IPS DF 19.7 (cell line): ENCODE results near the gene STOML1.

Experiments
- DNase-seq: peaks from one replicate; pipeline ENCODE4 v3.0.0-alpha.2; 2013; ENCODE audit warnings: low read depth, low spot score

STOML1 gene, protein sequence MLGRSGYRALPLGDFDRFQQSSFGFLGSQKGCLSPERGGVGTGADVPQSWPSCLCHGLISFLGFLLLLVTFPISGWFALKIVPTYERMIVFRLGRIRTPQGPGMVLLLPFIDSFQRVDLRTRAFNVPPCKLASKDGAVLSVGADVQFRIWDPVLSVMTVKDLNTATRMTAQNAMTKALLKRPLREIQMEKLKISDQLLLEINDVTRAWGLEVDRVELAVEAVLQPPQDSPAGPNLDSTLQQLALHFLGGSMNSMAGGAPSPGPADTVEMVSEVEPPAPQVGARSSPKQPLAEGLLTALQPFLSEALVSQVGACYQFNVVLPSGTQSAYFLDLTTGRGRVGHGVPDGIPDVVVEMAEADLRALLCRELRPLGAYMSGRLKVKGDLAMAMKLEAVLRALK

DNA sequence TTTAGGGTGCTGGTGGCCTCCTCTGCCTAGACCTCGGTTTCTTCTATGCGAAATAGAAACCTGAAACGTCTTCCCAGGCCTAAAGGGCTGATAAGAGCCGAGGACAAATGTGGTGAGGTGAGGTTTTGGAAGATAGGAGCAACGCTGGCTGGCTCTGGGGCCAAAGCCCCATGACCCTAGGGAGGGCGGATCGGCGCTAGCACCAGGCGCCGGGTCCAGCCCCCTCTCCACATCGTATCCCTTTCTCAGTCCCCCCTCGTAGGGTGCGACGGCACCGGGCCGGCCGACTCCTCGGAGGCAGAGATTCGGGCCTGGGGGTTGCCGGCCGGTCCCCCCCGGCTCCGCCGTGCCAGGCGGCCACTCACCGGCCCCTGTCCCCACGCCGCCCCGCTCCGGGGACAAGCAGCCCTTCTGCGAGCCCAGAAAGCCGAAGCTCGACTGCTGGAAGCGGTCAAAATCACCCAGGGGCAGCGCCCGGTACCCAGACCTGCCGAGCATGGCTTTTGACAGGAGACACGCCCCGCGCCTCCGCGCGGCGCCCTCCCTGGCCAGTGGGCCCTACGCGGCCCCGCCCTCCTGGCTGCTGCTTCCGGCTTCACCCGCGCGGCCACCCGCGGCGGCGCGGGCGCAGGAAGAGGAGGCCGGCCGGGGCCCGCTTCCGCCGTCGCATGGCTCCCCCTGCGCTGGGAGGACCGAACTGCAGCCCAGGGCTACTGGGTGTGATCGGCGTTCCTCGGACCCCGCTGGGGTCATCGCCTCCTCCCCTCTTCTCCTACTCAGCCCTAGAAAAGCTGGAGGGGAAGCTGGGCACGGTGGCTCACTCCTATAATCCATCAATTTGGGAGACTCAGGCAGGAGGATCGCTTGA is at the start of gene STOML1:
STOML1 (minus strand) TSS at position 570 of the 868 bp plus-strand sequence; CDS start at position 498, 72 bp downstream.
- DNase-seq = peak; percentile 67

DNA sequence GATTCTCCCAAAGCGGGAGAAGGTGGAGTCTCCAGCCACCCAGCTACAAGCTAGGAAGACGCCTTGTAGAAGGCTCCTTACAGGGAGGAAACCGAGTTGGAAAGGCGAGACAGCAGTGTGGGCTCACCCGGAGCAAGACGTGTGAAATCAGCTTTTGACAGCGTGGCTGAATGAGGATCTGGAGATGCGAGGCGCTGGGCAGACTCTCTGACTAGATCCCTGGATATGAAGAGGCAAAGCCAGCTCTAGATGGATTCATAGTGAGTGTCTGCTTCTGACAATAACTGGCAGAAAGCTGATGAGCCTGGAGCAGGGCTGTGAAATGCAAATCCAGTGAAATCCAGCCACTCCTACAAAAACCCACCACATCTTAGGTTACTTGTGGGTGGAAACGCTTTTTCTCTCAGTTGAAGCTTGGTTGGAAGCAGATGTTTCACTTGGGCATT is 49.2 kb upstream of the STOML1 start:
- DNase-seq = no peak

DNA sequence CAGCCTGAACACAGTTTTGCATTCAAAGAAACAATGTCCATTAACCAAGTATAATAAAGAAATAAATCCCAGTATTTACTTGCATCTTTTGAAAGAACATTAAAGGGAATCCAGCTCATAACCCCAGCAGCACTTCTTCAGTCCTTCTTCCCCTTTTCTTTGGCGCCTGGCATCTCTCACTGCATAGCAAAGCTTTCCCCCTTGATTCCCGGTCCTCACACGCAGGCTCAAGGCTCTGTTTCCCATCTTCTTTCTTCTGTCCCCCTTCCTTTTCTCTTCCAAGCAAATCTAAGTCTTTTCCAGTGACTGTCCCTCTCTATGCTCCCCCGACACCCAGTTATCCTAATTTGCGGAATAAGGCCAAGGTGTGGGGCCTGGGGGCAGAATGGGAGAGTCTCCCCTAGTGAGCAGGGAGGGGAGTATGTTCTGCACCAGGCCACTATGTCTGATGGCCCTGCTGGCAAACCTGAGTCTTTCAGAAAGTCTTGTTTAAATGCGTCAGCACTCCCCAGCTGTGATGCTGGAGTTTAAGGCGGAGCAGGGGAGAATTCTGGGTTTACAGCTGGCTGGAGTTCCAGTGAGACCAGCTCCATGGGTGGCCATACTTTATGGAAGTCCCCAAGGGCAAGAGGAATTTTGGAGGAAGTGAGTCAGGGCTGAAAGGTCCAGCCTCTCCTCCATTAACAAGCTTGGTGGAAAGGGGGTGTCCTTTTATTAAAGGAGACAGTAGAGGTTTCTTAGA is 48.2 kb upstream of the STOML1 start:
- DNase-seq = no peak

DNA sequence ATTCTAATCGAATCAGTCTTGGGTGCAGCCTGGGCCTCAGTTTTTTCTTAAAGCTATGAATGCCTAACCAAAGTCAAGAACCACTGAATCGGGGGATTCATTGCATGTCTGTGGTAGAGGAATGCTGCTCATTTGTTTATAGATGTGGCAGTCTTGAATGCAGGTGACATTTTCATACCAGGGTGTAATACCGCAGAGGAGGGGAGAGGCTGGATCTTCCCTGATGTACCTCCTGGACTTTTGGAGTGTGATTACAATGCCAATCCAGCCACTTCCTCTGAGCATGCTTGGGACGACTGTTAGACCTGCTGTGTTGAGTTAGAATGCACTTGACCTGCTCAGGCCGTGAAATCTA is 47.5 kb upstream of the STOML1 start:
- no peak for DNase-seq

DNA sequence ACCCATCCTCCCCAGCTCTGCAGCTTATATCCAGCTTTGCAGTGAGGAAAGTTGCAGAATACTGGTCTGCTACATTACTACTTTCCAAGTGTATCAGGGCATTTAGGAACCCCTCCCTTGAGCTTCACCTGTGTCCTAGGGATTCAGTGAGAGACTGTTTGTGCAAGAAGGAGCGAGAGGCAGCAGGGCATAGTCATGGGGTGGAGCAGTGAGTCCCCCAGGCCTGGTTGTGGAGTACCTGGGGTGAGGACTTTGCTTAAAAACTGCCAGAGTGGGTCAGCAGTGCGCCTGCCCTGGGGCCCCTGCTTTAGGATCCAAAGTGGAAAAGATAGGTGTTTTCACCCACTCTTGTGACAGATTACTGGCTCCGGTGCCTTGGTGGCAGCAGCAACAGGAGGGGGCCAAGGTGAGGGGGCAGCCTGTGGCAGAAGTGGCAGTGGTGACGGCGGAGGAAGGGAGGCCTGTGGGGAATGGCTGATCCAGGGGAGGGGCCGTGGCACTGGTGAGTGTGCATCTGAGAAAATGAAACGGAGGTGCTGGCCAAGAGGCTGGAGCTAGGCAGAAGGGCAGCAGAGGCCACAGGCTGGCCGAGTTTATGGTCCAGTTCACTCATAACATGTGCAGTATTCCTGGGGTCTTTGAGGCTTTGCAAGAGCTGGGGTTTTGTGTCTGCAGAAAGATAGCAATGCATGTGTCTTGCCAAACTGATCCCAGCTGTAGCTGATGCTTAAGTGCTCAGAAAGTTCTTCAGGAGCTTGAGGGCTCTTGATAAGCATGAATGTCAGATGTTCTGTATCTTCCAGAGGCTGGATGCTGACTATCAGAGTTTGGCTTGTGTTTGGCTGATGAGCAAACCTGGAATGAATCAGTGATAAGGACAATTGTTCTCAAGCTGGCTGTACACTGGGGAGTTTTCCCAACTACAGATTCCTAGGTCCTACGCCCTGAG is 46.9 kb upstream of the STOML1 start:
- no peak for DNase-seq

DNA sequence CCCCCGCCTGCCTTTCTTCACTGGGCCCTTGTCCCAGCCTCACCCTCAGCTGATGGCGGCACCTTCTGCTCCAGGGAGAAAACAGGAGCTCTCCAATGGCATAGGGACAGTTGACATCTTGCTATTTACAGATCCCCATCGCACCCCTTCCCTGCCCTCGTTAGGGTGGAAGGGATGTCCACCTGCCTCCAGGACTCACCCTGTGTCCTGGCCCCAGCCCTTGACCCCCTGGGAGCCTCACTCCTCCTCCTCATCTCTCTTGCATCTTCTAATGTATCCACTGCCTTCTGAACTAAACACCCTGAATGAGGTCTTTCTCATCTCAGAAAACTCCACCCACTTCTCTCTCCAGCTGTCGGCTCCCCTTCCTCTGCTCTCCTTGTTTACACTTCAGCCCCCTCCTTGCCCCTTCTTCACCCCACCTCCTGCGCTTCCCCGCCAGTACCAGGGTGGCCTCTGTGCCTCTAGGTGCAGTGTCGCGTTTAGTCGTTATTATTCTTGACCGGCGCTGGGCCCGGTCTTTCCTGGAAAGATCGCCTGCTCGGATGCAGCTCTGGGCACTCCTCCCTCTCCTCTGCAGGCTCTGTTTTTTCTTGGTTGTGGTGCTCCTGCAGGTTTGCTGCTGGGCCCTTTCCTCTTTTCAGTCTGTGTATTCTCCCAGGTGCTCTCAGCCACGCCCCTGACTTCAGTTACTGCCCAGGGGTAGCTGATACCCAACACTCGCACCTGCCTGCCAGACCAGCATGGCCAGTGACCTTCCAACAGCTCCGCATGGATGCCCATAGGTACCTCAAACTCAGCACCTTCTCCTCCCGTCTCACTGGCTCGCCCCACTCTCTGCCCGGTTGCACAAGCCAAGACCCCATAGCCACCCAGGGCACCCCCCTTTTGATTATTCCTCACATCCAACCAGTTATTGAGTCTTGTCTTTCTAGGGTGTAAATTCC is 45.3 kb upstream of the STOML1 start:
- no peak for DNase-seq

DNA sequence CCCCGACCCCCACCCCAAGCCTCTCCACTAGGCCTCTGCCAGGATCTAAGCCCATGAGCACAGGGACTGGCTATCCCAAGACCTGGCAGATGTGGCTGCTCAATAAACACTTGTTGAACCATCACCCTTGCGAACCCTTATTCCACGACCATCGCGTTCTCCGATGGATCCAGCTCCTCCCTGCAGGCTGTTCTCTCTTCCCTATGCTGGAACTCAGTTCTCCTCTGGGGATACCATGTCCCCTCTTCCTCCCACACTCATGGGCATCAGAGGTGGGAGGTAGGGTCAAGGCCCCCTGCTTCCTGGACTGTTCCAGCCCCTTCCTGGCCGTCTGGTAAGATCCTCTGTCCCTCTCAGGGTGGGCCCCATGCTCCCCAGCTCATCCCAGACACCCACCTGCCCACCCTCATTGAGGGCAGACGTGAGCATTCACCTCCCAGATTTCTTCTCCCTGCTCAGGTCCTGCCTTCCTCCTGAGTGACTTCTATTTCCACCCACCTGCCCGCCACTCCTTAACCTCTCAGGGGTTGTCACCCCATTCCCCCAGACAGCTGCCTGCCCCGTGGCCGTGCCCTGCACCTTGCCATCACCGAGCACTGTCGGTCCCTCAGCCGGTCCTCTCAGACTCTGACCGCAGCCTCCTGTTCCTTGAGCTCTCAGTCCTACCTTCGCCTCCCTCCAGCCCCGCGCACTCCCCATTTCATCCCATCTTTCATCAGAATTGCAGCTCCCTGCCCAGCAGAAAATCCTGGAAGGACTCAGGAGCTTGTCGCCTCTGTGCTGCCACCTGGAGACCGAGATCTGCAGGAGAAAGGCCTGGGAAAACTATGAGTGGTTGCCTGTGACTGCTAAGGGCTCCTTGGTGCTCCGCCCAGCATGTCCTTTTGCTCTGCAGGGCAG is 44.4 kb upstream of the STOML1 start:
- peak; percentile 71 for DNase-seq

DNA sequence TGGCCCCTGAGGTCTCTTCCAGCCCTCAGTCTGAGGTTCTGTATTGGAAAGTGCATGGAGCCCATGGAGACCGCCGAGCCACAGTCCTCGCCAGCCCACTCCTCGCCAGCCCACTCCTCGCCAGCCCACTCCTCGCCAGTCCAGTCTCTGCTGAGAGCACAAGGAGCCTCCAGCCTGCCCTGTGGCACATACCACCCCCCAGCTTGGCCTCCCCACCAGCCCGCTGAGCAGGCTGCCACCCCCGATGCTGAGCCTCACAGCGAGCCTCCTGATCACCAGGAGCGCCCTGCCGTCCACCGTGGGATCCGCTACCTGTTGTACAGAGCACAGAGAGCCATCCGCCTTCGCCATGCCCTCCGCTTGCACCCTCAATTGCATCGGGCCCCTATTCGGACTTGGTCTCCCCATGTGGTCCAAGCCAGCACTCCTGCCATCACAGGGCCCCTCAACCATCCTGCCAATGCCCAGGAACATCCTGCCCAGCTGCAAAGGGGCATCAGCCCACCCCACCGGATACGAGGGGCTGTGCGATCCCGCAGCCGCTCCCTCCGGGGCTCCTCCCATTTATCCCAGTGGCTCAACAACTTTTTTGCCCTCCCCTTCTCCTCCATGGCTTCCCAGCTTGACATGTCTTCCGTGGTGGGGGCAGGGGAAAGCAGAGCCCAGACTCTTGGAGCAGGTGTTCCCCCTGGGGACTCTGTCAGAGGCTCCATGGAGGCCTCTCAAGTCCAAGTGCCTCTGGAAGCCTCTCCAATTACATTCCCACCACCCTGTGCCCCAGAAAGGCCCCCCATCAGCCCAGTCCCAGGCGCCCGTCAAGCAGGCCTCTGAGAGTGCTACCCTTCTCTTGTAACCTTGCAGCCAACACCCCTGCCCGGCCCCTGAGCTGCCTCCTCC is 43.3 kb upstream of the STOML1 start:
- no peak for DNase-seq

DNA sequence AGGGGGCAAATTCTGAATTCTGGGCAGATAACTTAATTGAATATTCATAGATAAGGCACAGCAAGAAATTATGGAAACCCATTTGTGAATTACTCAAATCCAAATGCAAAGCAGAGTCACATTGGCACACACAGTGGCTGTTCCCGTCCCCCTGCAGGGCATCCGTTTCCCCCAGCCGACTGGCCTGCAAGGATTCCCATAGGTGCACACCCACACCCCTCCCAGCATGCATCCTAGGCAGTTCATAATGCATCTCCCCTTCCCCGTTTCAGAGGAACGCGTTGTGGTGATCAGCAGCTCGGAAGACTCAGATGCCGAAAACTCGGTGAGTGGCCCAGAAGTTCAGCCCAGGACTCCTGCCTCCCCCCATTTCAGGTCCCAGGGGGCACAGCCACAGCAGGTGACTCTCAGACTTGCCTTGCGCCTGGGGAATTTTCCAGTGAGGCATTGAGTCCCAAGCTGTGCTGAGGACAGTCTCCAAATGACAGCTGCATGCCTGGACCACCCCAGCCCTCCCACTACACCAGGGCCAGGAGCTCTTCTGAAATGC is 42.2 kb upstream of the STOML1 start:
- DNase-seq = no peak

DNA sequence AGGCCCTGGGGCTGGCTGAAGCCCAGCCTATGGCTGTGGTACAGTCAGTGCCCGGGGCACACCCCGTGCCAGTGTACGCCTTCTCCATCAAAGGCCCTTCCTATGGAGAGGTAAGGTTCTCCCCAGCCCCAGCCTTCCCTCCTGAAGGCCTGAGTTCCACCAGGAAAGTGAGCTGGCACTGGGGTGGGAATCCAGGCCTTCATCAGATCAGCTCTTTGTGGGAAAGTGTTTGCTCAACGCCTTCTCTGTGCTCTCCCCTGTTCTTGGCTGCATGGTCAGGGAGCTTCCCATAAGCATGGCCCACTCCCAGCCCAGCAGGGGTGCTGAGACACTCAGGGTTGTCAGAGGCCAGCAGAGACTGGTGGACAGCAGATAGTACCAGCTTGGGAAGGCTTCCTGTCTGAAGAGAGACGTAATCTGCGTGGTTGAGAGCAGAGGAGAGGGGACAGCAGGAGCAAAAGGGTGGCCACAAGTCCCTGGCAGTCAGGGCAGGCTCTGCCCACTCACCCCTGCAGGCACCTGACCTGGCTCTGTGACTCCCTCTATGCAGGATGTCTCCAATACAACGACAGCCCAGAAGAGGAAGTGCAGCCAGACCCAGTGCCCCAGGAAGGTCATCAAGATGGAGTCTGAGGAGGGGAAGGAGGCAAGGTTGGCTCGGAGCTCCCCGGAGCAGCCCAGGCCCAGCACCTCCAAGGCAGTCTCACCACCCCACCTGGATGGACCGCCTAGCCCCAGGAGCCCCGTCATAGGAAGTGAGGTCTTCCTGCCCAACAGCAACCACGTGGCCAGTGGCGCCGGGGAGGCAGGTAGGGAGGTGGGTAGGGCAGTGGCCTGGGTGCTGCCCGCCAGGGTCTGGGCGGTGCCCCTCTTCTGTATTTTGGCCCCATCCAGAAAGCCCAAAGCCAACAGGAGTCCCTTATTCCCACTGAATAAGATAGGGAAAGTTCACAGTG is 40.8 kb upstream of the STOML1 start:
- DNase-seq = no peak

DNA sequence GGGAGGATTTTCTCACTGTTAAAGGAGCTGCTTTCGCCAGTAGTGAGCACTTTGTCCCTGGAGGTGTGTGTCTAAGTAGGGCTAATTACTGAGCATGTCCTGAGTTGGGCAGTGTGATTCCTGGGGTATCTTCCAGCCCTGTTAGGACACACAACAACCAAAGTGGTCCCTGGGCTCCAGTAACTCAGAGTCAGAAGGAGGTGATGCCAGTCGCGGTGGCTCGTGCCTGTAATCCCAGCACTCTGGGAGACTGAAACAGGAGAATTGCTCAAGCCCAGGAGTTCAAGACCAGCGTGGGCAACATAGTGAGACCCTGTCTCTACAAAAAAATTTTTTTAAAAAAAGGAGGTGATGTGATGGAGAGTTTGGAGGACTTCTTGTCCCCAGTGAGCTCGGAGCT is 40.0 kb upstream of the STOML1 start:
- no peak for DNase-seq

DNA sequence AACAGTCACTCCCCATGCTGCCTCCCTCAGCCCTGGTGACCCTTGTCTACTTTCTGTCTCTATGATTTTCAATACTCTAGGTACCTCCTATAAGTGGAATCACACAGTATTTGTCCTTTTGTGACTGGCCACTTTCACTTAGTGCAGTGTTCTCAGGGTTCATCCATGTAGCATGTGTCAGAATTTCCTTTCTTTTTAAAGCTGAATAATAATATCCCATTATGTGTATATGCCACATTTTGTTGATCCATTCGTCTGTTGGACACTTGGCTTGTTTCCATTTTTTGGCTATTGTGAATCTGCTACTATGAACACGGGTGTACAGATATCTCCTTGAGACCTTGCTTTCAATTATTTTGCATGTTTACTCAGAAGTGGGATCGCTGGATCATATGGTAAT is 36.6 kb upstream of the STOML1 start:
- DNase-seq = no peak

DNA sequence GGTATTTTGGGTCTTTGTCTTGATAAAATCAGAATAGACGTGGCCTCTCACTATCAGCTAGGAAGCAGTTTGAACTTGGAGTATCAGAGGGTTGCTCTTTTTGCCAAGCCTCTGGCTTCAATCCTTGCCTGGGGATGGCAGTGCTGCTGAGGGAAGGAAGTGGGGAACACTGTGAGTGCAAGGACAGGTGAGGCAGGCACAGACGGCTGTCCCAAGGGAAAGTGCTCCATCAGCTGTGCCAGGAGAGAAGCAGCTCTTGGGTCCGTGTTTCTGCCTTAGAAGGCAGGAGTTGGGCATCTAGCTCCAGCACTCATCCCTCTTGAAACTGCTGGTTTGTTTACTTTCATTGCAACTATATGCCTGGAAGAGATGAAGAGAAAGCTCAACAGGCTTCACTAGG is 35.6 kb upstream of the STOML1 start:
- DNase-seq = no peak

DNA sequence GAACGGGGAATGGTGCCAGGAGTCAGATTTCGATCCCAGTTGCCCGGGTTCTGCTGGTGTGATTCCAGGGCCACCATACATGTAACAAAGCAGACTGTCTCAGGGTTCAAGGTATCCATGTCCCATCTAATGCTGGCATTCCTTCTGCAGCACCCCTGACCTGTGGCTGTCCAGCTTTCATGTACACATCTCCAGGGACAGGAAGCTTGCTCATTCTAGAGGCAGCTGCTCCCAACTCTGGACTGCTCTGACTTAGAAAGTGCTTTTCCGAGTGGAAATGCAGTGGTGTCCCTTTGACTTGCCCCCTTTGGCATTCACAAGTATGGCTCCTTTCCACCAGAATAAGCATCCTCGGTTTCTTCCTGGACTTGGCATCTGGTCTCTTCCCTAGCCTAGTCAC is 33.3 kb upstream of the STOML1 start:
- DNase-seq = no peak

DNA sequence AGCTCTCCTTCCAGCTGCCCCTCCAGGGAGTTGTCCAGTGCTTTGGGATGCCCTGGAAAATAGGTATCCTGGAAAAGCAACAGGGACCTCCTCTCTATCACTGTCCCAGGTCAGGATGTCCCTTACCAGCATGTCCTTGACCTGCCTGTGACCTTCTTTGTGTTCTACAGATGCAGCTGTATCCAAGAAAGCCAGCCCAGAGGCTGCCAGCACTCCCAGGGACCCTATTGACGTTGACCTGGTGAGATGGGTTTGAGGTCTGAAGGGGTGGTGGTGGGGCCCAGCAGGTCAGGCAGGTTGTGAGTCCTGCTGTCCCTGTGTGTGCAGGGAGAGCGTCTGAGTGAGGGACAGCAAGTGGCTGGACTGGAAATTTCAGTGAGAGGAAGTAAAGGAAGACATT is 32.6 kb upstream of the STOML1 start:
- DNase-seq = no peak
